ENCODE results near the gene PGAM1.

DNA sequence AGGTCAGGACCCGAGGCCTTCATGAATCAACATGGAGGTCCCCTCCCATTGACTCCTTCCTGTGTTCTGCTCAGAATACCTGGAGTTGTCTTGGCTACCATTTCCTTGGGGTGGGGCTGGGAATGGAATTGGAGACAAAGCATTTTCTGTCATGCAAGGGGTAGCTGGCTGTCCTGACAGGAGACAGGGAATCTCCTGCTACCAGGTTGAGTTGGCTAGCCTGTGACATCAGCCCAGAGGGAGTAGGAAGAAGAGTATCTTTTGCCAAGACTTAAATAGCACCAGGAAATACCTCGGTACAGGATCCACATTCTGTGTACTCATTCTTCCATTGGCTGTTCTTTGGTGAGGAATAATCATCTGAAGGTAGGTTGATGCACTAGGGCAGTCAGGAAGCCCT is 24.8 kb downstream of the PGAM1 start:
- no peak for TF ChIP-seq EP300 (IDR thresholded peaks at IDR 0.05)
- TF ChIP-seq, protein P1, sequence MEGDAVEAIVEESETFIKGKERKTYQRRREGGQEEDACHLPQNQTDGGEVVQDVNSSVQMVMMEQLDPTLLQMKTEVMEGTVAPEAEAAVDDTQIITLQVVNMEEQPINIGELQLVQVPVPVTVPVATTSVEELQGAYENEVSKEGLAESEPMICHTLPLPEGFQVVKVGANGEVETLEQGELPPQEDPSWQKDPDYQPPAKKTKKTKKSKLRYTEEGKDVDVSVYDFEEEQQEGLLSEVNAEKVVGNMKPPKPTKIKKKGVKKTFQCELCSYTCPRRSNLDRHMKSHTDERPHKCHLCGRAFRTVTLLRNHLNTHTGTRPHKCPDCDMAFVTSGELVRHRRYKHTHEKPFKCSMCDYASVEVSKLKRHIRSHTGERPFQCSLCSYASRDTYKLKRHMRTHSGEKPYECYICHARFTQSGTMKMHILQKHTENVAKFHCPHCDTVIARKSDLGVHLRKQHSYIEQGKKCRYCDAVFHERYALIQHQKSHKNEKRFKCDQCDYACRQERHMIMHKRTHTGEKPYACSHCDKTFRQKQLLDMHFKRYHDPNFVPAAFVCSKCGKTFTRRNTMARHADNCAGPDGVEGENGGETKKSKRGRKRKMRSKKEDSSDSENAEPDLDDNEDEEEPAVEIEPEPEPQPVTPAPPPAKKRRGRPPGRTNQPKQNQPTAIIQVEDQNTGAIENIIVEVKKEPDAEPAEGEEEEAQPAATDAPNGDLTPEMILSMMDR (IDR thresholded peaks at IDR 0.05): no peak

All from stomach (tissue), 4 donors.